HG03439 (cell line): ENCODE data around the gene CADM3.

Source experiments
- ATAC-seq: cut with Tn5 transposase; IDR thresholded peaks from one replicate; pipeline ENCODE4 v1.9.1; 2021; ENCODE audit warnings: mild to moderate bottlenecking, moderate library complexity; ENCODE audit not compliant: unreplicated experiment

Gene CADM3

GRCh38 chr1:159171254-159171687, at the start of gene CADM3:
Gene CADM3 (plus strand): TSS chr1:159171615. CDS start chr1:159171766, 151 bp downstream.
- no peak for ATAC-seq

- peak; percentile 93 for ATAC-seq
These were observed 49.3 kb upstream of the CADM3 start for GRCh38 chr1:159122005-159122621.

GRCh38 chr1:159123587-159123986, 47.8 kb upstream of the CADM3 start:
- no peak for ATAC-seq

- ATAC-seq: no peak
These were observed 39.0 kb upstream of the CADM3 start for GRCh38 chr1:159132271-159132881.

GRCh38 chr1:159140474-159140873, 30.9 kb upstream of the CADM3 start:
- no peak for ATAC-seq

- ATAC-seq: no peak
These were observed 29.6 kb upstream of the CADM3 start for GRCh38 chr1:159141584-159142390.

- ATAC-seq: no peak
These were observed 29.1 kb upstream of the CADM3 start for GRCh38 chr1:159142391-159142663.

- ATAC-seq: no peak
These were observed 28.5 kb upstream of the CADM3 start for GRCh38 chr1:159142726-159143510.

- no peak for ATAC-seq
These were observed 26.8 kb upstream of the CADM3 start for GRCh38 chr1:159144571-159144970.

GRCh38 chr1:159146980-159147379, 24.4 kb upstream of the CADM3 start:
- no peak for ATAC-seq

GRCh38 chr1:159152031-159152430, 19.4 kb upstream of the CADM3 start:
- ATAC-seq: no peak

GRCh38 chr1:159161001-159161718, 10.3 kb upstream of the CADM3 start:
- ATAC-seq: peak; percentile 88

GRCh38 chr1:159161719-159162026, 9.7 kb upstream of the CADM3 start:
- no peak for ATAC-seq

GRCh38 chr1:159162516-159163265, 8.7 kb upstream of the CADM3 start:
- ATAC-seq: no peak

GRCh38 chr1:159163614-159164228, 7.7 kb upstream of the CADM3 start:
- no peak for ATAC-seq

GRCh38 chr1:159168043-159168442, 3.4 kb upstream of the CADM3 start:
- no peak for ATAC-seq

GRCh38 chr1:159170639-159171038, 776 bp upstream of the CADM3 start:
- ATAC-seq: no peak

GRCh38 chr1:159171688-159172501, 480 bp downstream of the CADM3 start:
- no peak for ATAC-seq
